ENCODE results near the gene PTCD3.

PTCD3 gene

GRCh38 chr2:86135653-86136052 is 29.6 kb downstream of the PTCD3 start:
- H3K4me3 ChIP-seq (ENCODE audit: low read depth in 1 of 2, low read length in 2 of 2) = no peak overlapping the region
- H3K4me1 ChIP-seq (ENCODE audit: insufficient read depth, low read length) = no peaks in the 10 kb centered on the region
- no peak overlapping the region for H3K27ac ChIP-seq (ENCODE audit: low read depth, low read length)
- H3K9me3 ChIP-seq (ENCODE audit: low read length) = no peaks in the 10 kb centered on the region
- H3K36me3 ChIP-seq (ENCODE audit: insufficient read depth, low read length) = peaks cover 94% of the 10 kb centered on the region
- H3K27me3 ChIP-seq (ENCODE audit: control insufficient read depth in 1 of 2, insufficient read depth in 2 of 2, low read length in 2 of 2) = no peaks in the 10 kb centered on the region
- no peak overlapping the region for H3K9ac ChIP-seq (ENCODE audit: low read length)

DNA sequence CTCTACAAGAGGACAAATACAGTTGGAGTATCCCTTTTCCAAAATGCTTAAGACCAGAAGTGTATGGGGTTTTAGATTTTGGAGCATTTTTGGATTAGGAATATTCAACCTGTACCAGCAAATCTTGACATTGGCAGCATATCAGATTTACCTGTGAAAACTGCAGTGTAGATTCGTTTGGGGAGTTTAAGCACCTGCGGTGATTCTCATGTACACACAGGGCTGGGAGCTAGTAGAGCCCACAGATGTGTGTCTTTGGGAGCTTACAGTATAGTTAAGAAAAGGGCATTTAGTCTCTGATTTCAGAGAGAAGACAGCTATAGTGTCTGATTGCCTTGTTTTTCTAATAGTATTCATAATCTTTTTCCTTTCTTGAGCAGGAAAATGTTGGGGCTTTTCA is 30.1 kb downstream of the PTCD3 start:
- Histone ChIP-seq H3K27me3 (ENCODE audit: control insufficient read depth in 1 of 2, insufficient read depth in 2 of 2, low read length in 2 of 2) (no peaks in the 10 kb centered on the region), H3K4me3 (ENCODE audit: low read depth in 1 of 2, low read length in 2 of 2) (no peak overlapping the region), H3K9me3 (ENCODE audit: low read length) (no peaks in the 10 kb centered on the region), H3K9ac (ENCODE audit: low read length) (no peak overlapping the region), H3K27ac (ENCODE audit: low read depth, low read length) (no peak overlapping the region), H3K4me1 (ENCODE audit: insufficient read depth, low read length) (no peaks in the 10 kb centered on the region), H3K36me3 (ENCODE audit: insufficient read depth, low read length) (peaks cover 93% of the 10 kb centered on the region)

- Histone ChIP-seq H3K27me3 (ENCODE audit: control insufficient read depth in 1 of 2, insufficient read depth in 2 of 2, low read length in 2 of 2) (no peaks in the 10 kb centered on the region), H3K9me3 (ENCODE audit: low read length) (no peaks in the 10 kb centered on the region), H3K4me1 (ENCODE audit: insufficient read depth, low read length) (no peaks in the 10 kb centered on the region), H3K9ac (ENCODE audit: low read length) (no peak overlapping the region), H3K36me3 (ENCODE audit: insufficient read depth, low read length) (peaks cover 80% of the 10 kb centered on the region), H3K4me3 (ENCODE audit: low read depth in 1 of 2, low read length in 2 of 2) (no peak overlapping the region), H3K27ac (ENCODE audit: low read depth, low read length) (no peak overlapping the region)
These were observed 32.9 kb downstream of the PTCD3 start for GRCh38 chr2:86138736-86139625.

GRCh38 chr2:86139981-86140380 is 33.9 kb downstream of the PTCD3 start:
- Histone ChIP-seq H3K4me1 (ENCODE audit: insufficient read depth, low read length) (no peaks in the 10 kb centered on the region), H3K9ac (ENCODE audit: low read length) (no peak overlapping the region), H3K9me3 (ENCODE audit: low read length) (no peaks in the 10 kb centered on the region), H3K27ac (ENCODE audit: low read depth, low read length) (no peak overlapping the region), H3K36me3 (ENCODE audit: insufficient read depth, low read length) (peaks cover 80% of the 10 kb centered on the region), H3K27me3 (ENCODE audit: control insufficient read depth in 1 of 2, insufficient read depth in 2 of 2, low read length in 2 of 2) (no peaks in the 10 kb centered on the region), H3K4me3 (ENCODE audit: low read depth in 1 of 2, low read length in 2 of 2) (no peak overlapping the region)

GRCh38 chr2:86140969-86141392 is 34.9 kb downstream of the PTCD3 start:
- no peak overlapping the region for H3K27ac ChIP-seq (ENCODE audit: low read depth, low read length)

GRCh38 chr2:86142436-86143257 is 36.6 kb downstream of the PTCD3 start:
- peaks cover 75% of the 10 kb centered on the region for H3K36me3 ChIP-seq (ENCODE audit: insufficient read depth, low read length)
- H3K9me3 ChIP-seq (ENCODE audit: low read length) = no peaks in the 10 kb centered on the region
- no peaks in the 10 kb centered on the region for H3K27me3 ChIP-seq (ENCODE audit: control insufficient read depth in 1 of 2, insufficient read depth in 2 of 2, low read length in 2 of 2)
- H3K27ac ChIP-seq (ENCODE audit: low read depth, low read length) = no peak overlapping the region
- no peak overlapping the region for H3K9ac ChIP-seq (ENCODE audit: low read length)
- H3K4me1 ChIP-seq (ENCODE audit: insufficient read depth, low read length) = no peaks in the 10 kb centered on the region
- no peak overlapping the region for H3K4me3 ChIP-seq (ENCODE audit: low read depth in 1 of 2, low read length in 2 of 2)

More at GRCh38 chr2:86140969-86141392, 34.9 kb downstream of the PTCD3 start:
- Histone ChIP-seq H3K27me3 (ENCODE audit: control insufficient read depth in 1 of 2, insufficient read depth in 2 of 2, low read length in 2 of 2) (no peaks in the 10 kb centered on the region), H3K36me3 (ENCODE audit: insufficient read depth, low read length) (peaks cover 80% of the 10 kb centered on the region), H3K9me3 (ENCODE audit: low read length) (no peaks in the 10 kb centered on the region), H3K4me3 (ENCODE audit: low read depth in 1 of 2, low read length in 2 of 2) (no peak overlapping the region), H3K9ac (ENCODE audit: low read length) (no peak overlapping the region), H3K4me1 (ENCODE audit: insufficient read depth, low read length) (no peaks in the 10 kb centered on the region)

DNA sequence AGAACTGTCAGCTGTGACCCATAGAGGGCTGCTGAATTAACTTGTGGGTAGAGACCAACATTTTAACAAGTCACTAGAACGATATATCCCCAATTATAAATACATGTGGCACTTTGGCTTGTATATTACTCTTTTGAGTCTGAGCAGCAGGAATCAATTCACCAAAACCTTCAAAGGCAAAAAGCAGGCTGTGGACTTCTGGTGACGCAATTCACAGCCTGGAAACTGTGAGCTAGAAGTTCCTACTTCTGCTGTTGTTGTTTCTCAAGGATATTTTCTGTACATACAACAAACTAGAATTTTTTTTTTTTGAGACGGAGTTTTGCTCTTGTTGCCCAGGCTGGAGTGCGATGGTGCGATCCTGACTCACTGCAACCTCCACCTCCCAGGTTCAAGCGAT is 37.3 kb downstream of the PTCD3 start:
- H3K4me1 ChIP-seq (ENCODE audit: insufficient read depth, low read length) = no peaks in the 10 kb centered on the region
- H3K36me3 ChIP-seq (ENCODE audit: insufficient read depth, low read length) = peaks cover 73% of the 10 kb centered on the region
- no peaks in the 10 kb centered on the region for H3K9me3 ChIP-seq (ENCODE audit: low read length)
- no peaks in the 10 kb centered on the region for H3K27me3 ChIP-seq (ENCODE audit: control insufficient read depth in 1 of 2, insufficient read depth in 2 of 2, low read length in 2 of 2)
- no peak overlapping the region for H3K4me3 ChIP-seq (ENCODE audit: low read depth in 1 of 2, low read length in 2 of 2)
- no peak overlapping the region for H3K9ac ChIP-seq (ENCODE audit: low read length)
- no peak overlapping the region for H3K27ac ChIP-seq (ENCODE audit: low read depth, low read length)

GRCh38 chr2:86143926-86144685 is 38.1 kb downstream of the PTCD3 start:
- no peaks in the 10 kb centered on the region for H3K4me1 ChIP-seq (ENCODE audit: insufficient read depth, low read length)
- peaks cover 72% of the 10 kb centered on the region for H3K36me3 ChIP-seq (ENCODE audit: insufficient read depth, low read length)
- H3K27ac ChIP-seq (ENCODE audit: low read depth, low read length) = no peak overlapping the region

GRCh38 chr2:86147793-86148192 is 41.8 kb downstream of the PTCD3 start:
- Histone ChIP-seq H3K4me1 (ENCODE audit: insufficient read depth, low read length) (no peaks in the 10 kb centered on the region), H3K9ac (ENCODE audit: low read length) (no peak overlapping the region), H3K9me3 (ENCODE audit: low read length) (no peaks in the 10 kb centered on the region), H3K4me3 (ENCODE audit: low read depth in 1 of 2, low read length in 2 of 2) (no peak overlapping the region), H3K27ac (ENCODE audit: low read depth, low read length) (no peak overlapping the region), H3K27me3 (ENCODE audit: control insufficient read depth in 1 of 2, insufficient read depth in 2 of 2, low read length in 2 of 2) (no peaks in the 10 kb centered on the region), H3K36me3 (ENCODE audit: insufficient read depth, low read length) (peaks cover 73% of the 10 kb centered on the region)

More at GRCh38 chr2:86143926-86144685, 38.1 kb downstream of the PTCD3 start:
- Histone ChIP-seq H3K9me3 (ENCODE audit: low read length) (no peaks in the 10 kb centered on the region), H3K27me3 (ENCODE audit: control insufficient read depth in 1 of 2, insufficient read depth in 2 of 2, low read length in 2 of 2) (no peaks in the 10 kb centered on the region), H3K4me3 (ENCODE audit: low read depth in 1 of 2, low read length in 2 of 2) (no peak overlapping the region), H3K9ac (ENCODE audit: low read length) (no peak overlapping the region)

GRCh38 chr2:86150502-86150901 is 44.5 kb downstream of the PTCD3 start:
- Histone ChIP-seq H3K4me3 (ENCODE audit: low read depth in 1 of 2, low read length in 2 of 2) (no peak overlapping the region), H3K27ac (ENCODE audit: low read depth, low read length) (no peak overlapping the region), H3K9me3 (ENCODE audit: low read length) (no peaks in the 10 kb centered on the region), H3K4me1 (ENCODE audit: insufficient read depth, low read length) (no peaks in the 10 kb centered on the region), H3K9ac (ENCODE audit: low read length) (no peak overlapping the region), H3K27me3 (ENCODE audit: control insufficient read depth in 1 of 2, insufficient read depth in 2 of 2, low read length in 2 of 2) (no peaks in the 10 kb centered on the region), H3K36me3 (ENCODE audit: insufficient read depth, low read length) (peaks cover 52% of the 10 kb centered on the region)

DNA sequence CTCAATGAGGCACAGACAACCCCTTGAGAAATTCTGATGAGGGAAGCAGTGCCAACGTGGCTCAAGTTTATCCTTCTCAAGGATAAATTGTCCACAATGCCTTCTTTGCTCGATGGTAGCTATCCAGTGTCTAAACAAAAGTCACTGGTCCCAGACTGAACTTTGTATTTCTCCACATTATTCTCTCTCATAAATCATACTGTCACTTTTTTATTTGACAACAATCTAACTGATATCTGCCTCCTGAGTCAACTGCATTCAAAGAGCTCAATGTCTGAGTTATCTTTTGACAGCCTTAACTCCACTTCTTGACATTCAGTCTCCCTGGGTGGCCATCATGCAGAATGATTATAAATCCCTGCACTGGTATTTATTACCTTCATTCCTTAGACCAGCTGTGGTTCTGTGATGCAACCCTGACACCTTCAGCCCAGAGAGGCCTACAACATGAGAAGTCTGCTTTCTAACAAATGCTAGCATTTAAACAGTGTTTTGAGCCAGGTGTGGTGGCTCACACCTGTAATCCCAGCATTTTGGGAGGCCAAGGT is 51.0 kb downstream of the PTCD3 start:
- H3K9me3 ChIP-seq (ENCODE audit: low read length) = no peaks in the 10 kb centered on the region
- H3K36me3 ChIP-seq (ENCODE audit: insufficient read depth, low read length) = peaks cover 25% of the 10 kb centered on the region
- no peak overlapping the region for H3K4me3 ChIP-seq (ENCODE audit: low read depth in 1 of 2, low read length in 2 of 2)

More for the DNA sequence above, 51.0 kb downstream of the PTCD3 start:
- no peaks in the 10 kb centered on the region for H3K27me3 ChIP-seq (ENCODE audit: control insufficient read depth in 1 of 2, insufficient read depth in 2 of 2, low read length in 2 of 2)
- no peaks in the 10 kb centered on the region for H3K4me1 ChIP-seq (ENCODE audit: insufficient read depth, low read length)
- H3K27ac ChIP-seq (ENCODE audit: low read depth, low read length) = no peak overlapping the region
- no peak overlapping the region for H3K9ac ChIP-seq (ENCODE audit: low read length)
